IPS-18c (cell line): ENCODE data around the gene RESF1.
"Not testable (repeated sequence)": the region's sequence is repeated elsewhere in the genome, so short reads cannot be mapped to it uniquely, and the experiment has no call there.

Source experiments
- H3K4me3 ChIP-seq: 2 replicates; pipeline ENCODE4 v1.7.0; 2013; ENCODE audit warnings: low read depth, mild to moderate bottlenecking, low read length, moderate library complexity; ENCODE audit not compliant: insufficient read depth
- H3K9me3 ChIP-seq: one replicate; pipeline ENCODE4 v1.6.1; 2013; ENCODE audit warnings: mild to moderate bottlenecking, low read length, moderate library complexity; ENCODE audit not compliant: control insufficient read depth, insufficient read depth

The RESF1 gene, protein sequence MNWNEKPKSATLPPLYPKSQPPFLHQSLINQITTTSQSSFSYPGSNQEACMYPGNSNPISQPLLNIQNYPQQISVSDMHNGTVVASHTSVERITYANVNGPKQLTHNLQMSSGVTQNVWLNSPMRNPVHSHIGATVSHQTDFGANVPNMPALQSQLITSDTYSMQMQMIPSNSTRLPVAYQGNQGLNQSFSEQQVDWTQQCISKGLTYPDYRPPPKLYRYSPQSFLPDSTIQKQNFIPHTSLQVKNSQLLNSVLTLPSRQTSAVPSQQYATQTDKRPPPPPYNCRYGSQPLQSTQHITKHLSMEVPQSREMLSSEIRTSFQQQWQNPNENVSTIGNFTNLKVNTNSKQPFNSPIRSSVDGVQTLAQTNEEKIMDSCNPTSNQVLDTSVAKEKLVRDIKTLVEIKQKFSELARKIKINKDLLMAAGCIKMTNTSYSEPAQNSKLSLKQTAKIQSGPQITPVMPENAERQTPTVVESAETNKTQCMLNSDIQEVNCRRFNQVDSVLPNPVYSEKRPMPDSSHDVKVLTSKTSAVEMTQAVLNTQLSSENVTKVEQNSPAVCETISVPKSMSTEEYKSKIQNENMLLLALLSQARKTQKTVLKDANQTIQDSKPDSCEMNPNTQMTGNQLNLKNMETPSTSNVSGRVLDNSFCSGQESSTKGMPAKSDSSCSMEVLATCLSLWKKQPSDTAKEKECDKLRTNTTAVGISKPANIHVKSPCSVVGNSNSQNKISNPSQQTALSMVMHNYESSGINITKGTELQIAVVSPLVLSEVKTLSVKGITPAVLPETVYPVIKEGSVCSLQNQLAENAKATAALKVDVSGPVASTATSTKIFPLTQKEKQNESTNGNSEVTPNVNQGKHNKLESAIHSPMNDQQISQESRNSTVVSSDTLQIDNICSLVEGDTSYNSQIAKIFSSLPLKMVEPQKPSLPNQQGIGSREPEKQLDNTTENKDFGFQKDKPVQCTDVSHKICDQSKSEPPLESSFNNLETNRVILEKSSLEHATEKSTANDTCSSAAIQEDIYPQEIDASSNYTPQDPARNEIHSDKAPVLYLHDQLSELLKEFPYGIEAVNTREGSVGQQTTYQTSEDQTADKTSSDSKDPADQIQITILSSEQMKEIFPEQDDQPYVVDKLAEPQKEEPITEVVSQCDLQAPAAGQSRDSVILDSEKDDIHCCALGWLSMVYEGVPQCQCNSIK (N-terminal part only)

DNA sequence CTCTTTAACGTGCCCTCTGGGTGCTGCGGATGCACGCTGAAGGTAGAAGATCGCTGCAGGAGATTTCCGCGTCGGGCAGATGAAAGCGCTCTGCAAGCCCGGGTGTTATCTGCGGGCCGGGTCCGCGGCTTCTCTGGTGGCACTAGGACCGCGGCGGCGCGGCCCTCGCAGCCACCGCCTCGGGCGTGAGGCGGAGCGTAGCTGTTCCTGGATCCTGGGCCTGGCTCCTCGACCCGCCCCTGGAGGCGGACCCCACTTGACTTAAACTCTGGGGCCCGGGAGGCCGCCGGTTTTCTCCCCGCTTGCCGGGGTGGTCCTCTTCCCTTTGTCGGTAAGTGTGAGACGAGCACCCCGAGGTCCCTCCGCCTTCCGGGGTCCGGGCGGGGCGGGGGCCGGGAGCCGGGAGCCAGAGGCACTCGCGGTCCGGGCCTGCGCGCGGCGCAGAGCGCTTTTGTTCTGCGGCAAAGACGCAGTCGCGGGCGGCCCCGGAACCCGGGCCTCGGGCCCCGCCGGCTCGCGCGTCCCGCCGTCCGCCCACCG lies at the start of gene RESF1:
TSS of gene RESF1 (plus strand) at position 255 of the 540 bp plus-strand sequence. CDS start 21,541 bp downstream, outside the sequence.
- Histone ChIP-seq H3K9me3 (no peaks in the 10 kb centered on the region), H3K4me3 (peak within 1 kb of the TSS; percentile 59)

DNA sequence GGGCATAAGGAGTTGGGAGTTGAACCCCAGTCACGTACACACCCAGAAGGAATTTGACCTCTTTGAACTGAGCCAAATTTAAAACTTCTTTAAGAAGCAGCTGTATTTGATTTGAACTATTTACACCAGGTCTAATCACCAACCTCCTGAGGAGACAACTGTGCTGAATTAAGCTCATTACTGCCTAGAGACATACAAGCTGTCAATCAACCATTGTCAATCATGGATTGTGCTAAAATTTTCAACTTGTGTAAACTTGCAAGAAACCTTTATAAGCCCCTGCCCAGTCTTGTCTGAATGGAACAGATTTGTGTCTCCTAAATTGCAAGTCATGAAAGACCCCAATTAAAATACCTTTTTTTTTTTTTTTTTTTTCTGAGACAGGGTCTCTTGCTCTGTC lies 44.3 kb upstream of the RESF1 start:
- peaks cover 5% of the 10 kb centered on the region for H3K9me3 ChIP-seq
- no peak overlapping the region for H3K4me3 ChIP-seq

DNA sequence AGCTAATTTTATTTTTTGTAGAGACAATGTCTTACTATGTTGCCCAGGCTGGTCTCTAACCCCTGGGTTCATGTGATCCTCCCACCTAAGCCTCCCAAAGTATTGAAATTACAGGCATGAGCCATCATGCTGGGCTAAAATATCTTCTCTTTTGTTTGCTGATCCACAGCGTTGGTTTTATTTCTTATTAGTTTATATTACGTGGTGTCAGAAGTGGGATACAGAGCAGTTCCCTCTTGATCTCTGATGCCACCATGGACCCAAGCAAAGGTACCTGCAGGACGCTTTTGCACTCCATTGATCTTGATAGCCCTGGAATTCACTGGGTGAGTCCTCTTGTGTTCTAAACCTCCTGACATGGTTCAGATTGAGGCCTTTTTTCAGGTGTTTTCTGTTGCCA lies 43.8 kb upstream of the RESF1 start:
- Histone ChIP-seq H3K4me3 (no peak overlapping the region), H3K9me3 (peaks cover 5% of the 10 kb centered on the region)

DNA sequence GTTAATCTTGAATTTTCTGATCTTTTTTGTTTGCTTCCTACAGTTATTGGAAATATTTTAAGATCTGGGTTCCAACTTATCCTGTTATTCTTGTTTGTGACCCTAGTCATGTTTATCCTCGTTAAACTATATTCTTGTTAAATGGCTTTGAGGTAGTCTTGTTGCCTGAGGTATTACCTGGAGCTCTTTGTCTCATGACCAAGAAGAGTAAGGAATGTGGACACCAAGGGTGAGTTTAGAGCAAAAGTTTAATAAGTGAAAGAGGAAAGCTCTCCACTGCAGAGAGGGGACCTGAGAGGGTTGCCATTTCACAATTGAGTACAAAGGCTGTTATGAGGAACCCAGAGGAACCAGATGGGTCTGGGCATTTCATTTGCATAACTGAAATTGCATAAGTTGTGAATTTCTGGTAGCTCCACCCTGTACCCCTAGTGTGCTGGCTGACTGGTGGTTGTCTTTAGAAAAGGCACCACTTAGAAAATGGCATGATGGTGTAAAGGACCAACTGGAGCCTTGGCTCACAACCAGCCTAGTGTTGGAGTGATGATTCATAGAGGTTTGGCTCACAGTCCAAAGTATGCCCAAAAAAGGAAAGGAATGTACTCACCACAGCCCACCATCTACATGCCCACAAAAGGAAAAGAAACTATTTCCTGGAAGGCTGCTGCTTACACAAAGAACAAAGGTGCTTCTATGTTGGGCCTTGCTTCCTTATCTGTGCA lies 36.7 kb upstream of the RESF1 start:
- no peak overlapping the region; the same call in 1 of the 2 replicates for H3K4me3 ChIP-seq
- H3K9me3 ChIP-seq: peaks cover 10% of the 10 kb centered on the region

DNA sequence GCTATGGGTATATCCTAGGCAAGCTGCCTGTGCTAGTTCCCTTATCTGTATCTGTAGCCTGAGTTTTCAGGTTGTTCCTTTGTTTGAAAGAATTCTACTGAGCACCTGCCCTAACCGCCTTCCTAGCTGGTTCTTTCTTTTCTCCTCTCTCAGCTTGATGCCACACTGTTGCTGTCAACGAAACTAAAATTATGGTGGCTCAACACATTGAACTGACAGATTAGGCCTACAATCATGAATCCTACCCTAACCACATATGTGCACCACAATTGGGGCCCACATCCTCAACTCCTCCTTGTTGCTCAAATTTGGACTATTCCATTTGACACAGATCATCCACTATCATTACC lies 36.2 kb upstream of the RESF1 start:
- H3K4me3 ChIP-seq: no peak overlapping the region; the same call in 1 of the 2 replicates
- H3K9me3 ChIP-seq: peaks cover 10% of the 10 kb centered on the region

DNA sequence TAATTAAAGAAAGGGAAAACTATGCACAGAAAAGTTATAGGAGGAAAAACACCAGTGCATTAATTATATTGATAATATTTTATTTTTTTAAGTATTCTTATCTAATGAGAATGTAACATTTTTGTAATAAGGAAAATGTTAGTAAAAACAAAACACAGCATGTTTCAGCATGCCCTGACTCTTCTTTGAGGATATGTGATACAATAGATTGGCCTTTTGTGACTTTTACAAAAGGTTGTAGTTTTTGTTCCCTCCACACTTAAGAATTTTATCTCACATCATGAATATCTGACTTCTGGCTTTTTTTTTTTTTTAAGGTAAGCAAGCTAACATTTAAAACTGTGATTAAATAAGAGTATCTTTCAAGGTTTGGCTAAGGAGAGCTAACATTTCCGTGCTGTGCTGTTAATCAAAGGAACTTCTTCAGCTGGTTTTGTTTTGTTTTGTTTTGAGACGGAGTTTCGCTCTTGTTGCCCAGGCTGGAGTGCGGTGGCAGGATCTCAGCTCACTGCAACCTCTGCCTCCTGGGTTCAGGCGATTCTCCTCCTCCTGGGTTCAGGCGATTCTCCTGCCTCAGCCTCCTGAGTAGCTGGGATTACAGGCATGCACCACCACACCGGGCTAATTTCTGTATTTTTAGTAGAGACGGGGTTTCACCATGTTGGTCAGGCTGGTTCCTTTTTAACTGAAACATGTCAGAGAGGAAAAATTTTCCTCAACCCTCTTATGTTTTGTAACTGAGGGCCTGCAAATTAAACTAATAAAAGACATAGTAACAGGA lies 30.8 kb upstream of the RESF1 start:
- peaks cover 1% of the 10 kb centered on the region for H3K9me3 ChIP-seq
- H3K4me3 ChIP-seq: no peak overlapping the region

DNA sequence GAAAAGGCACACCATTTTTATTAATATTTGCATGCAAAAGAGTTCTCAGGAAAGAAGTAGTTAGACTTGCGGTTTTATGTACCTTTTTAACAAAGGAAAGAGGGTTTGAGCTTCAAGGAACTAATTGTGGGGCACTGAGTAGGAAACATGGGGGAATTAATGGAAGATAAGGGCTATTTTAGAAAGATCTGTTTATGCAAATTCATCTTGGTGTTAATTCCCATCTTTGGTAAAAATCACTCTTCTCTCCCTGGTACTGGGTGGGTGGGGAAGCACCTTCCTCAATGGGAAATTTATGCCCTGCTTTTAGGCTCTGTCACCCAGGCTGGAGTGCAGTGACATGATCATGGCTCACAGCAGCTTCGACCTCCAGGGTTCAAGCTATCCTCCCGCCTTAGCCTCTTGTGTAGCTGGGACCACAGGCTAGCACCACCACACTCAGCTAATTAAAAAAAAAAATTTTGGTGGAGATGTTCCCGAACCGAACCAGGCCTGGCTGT lies 30.1 kb upstream of the RESF1 start:
- H3K9me3 ChIP-seq: no peaks in the 10 kb centered on the region
- no peak overlapping the region for H3K4me3 ChIP-seq

DNA sequence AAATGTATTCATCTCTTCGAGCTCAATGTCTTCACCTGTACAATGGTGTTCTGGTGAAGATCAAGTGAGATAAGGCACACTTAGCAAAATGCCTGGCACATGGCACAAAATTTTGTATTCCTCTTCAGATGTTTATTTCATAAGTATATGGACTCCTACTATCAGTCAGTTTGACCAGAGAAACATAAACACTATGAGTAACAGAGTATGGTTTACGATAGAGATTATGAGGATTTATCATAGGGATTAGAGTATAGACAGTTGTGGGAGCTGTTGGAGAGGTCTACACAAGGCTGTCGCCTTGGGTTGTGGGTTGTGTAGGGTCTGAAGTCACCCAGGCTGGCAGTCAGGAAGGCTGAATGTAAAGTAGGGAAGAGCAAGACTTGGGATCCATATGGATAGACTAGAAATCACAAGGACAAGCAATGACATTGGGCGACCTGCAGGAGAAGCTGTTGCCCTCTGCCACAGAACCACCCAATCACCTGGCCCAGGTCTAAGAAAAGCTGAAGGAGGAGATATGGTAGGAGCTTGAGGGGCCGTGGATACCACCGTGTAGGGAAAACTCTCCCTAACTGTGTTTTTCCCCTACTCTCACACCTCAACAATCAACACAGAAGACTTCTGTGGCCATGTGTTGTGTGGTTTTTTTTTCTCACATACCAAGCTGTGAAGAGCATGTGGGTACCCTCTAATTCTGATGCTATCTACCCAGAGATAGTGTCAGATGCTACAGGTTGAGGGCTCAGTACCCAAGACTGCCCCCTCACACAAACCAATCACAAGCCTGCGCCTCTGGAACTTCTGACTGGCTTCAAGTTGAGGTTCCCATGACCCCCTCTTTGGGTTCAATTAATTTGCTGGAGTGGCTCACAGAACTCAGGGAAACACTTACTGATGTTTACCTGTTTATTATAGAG lies 27.2 kb upstream of the RESF1 start:
- no peaks in the 10 kb centered on the region for H3K9me3 ChIP-seq

DNA sequence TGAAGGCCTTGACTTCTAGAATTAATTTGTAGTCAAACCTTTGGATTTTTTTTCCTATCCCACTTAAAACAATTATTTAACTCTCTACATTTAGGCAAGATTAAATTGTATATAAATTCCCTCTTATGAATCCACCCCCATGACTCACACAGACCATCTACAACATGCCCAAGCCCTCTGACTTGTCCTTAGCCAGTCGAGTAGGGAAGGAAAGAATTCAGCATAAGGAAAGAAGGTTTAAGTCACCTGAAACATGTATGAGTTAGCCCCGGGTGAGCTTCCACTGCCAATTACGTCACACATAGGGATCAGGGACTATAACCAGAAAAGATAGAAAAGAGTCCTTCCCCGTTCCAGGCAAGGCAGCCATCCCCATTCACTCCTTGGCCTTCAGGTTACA lies 14.9 kb upstream of the RESF1 start:
- Histone ChIP-seq H3K9me3 (peaks cover 15% of the 10 kb centered on the region), H3K4me3 (no peak overlapping the region)

More for the DNA sequence above, 27.2 kb upstream of the RESF1 start:
- H3K4me3 ChIP-seq: no peak overlapping the region

DNA sequence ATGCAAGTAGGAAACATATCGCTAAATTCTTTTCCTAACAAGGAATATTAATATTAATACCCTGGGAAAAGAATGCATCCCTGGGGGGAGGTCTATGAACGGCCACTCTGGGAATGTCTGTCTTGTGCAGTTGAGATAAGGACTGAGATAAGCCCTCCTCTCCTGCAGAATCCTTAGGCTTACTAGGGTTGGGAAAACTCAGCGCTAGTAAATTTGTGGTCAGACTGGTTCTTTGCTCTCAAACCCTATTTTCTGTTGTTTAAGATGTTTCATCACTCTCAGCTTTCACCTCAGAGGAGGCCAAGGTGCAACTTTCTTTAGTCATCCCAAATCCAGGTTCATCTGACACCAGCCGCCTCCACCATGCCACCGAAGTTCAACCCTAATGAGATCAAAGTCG lies 11.2 kb upstream of the RESF1 start:
- peaks cover 7% of the 10 kb centered on the region for H3K9me3 ChIP-seq
- no peak overlapping the region for H3K4me3 ChIP-seq

DNA sequence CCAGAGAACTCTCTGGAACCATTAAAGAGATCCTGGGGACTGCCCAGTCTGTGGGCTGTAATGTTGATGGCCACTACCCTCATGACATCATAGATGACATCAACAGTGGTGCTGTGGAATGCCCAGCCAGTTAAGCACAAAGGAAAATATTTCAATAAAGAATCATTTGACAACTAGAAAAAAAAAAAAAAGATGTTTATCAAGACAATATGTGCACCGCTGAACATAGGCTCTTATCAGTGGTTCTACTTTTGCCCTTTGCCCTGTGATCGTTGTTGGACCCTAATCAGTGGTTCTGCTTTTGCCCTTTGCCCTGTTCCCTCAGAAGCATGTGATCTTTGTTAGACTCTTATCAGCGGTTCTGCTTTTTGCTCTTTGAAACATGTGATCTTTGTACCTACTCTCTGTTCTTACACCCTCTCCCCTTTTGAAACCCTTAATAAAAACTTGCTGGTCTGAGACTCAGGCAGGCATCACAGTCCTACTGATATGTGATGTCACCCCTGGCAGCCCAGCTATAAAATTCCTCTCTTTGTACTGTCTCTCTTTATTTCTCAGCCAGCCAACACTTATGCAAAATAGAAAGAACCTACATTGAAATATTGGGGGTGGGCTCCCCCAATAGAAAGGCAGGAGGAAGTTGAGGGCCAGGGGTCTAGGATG lies 10.4 kb upstream of the RESF1 start:
- not testable (repeated sequence) for H3K4me3 ChIP-seq, H3K9me3 ChIP-seq

DNA sequence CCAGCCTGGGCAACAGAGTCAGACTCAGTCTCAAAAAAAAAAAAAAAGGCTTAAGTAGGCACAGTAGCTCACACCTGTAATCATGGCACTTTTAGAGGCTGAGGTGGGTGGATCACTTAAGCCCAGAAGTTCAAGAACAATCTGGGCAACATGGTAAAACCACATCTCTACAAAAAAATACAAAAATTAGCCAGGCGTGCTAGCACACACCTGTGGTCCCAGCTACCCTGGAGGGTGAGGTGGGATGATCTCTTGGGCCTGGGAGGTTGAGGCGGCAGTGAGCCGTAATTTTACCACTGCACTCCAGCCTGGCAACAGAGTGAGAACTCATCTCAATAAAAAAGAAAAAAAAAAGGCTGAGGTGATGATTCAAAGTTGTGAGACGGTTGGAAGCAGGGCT lies 9.1 kb upstream of the RESF1 start:
- H3K9me3 ChIP-seq: peaks cover 4% of the 10 kb centered on the region
- H3K4me3 ChIP-seq: no peak overlapping the region

DNA sequence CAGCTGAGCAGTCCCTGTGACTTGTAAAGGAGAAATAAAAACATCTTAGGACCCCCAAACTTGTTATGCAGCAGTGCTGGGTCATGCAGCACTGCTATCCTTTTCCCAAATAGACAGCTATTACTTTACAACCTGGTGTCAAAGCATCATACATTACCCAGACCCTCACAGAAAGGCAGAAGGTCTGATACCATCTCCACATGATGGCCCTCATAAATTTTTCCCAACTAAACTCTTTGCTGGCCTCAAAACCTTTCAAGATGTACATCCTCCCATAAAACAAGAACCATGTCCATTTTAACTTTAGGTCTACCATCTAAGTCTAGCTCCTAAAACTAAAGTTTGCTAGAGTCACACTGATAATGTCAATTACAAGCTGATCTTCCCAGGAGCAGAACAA lies 8.7 kb upstream of the RESF1 start:
- H3K9me3 ChIP-seq: peaks cover 4% of the 10 kb centered on the region
- H3K4me3 ChIP-seq: no peak overlapping the region

DNA sequence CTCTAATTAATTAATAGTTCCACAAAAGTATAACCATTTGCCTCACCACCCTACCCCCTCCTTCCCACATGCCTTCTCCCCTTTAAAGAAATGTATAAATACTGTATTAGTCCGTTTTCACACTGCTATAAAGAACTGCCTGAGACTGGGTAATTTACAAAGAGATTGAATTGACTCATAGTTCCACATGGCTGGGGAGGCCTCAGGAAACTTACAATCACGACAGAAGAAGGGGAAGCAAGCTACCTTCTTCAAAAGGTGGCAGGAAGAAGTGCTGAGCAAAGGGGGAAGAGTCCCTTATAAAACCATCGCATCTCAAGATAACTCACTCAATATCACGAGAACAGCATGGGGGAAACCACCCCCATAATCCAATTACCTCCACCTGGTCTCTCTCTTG lies 8.2 kb upstream of the RESF1 start:
- no peak overlapping the region for H3K4me3 ChIP-seq
- H3K9me3 ChIP-seq: peaks cover 2% of the 10 kb centered on the region

DNA sequence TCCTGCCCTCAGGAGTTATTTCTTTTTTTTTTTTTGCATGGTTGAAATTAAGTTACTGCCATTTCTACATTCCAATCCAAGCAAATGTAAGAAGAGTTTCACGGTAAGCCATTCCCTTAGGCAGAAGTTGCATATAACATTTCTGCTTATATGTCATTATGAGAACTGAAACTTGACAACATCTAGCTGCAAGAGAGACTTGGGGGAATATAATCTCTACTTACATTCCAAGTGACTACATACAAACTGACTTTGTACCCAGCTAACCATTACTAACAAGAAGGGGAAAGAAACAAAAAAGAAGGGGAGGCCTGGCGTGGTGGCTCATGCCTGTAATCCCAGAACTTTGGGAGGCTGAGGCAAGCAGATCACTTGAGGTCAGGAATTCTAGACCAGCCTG lies 7.3 kb upstream of the RESF1 start:
- no peaks in the 10 kb centered on the region for H3K9me3 ChIP-seq

More for the DNA sequence above, 7.3 kb upstream of the RESF1 start:
- no peak overlapping the region for H3K4me3 ChIP-seq
